Measurements from ENCODE around the gene LSM14A. TPM values are rescaled to one million over a fixed set of nuclear protein-coding genes. Genes with fewer than 3 reads are reported as not detected.
"Not testable (repeated sequence)": the region's sequence is repeated elsewhere in the genome, so short reads cannot be mapped to it uniquely, and the experiment has no call there.

The LSM14A gene
- total RNA-seq, 4 donors from 2014 or later: 51.5 to 110 (median 62.9) TPM

GRCh38 chr19:34149873-34150272 is 22.4 kb upstream of the LSM14A start:
- intact Hi-C loops (cut with DNase I): no loop called here
- 63 to 79% methylated on average over 5 of the region's 5 CpGs for WGBS, 2 donors
- H3K27me3 ChIP-seq: no peaks in the 10 kb centered on the region
- H3K36me3 ChIP-seq: no peaks in the 10 kb centered on the region
- no peak for TF ChIP-seq CTCF (IDR thresholded peaks at IDR 0.05)
- TF ChIP-seq POLR2A (IDR thresholded peaks at IDR 0.05): no peak
- no peak overlapping the region for H3K27ac ChIP-seq
- no peaks in the 10 kb centered on the region for H3K4me1 ChIP-seq
- no peaks in the 10 kb centered on the region for H3K9me3 ChIP-seq
- no peak overlapping the region for H3K4me3 ChIP-seq
- no peak for DNase-seq

GRCh38 chr19:34150558-34150957 is 21.7 kb upstream of the LSM14A start:
- H3K9me3 ChIP-seq: no peaks in the 10 kb centered on the region
- no peaks in the 10 kb centered on the region for H3K27me3 ChIP-seq
- no peak for DNase-seq
- H3K27ac ChIP-seq: no peak overlapping the region
- H3K4me3 ChIP-seq: no peak overlapping the region
- TF ChIP-seq POLR2A (IDR thresholded peaks at IDR 0.05): no peak
- TF ChIP-seq CTCF (IDR thresholded peaks at IDR 0.05): no peak
- 85% methylated on average over 4 of the region's 4 CpGs for WGBS, 2 donors
- H3K4me1 ChIP-seq: no peaks in the 10 kb centered on the region
- H3K36me3 ChIP-seq: no peaks in the 10 kb centered on the region
- intact Hi-C loops (cut with DNase I): no loop called here

- WGBS, 2 donors: 76 to 88% methylated on average over 5 of the region's 5 CpGs
- Histone ChIP-seq H3K4me3 (no peak overlapping the region), H3K4me1 (no peaks in the 10 kb centered on the region), H3K9me3 (no peaks in the 10 kb centered on the region), H3K27me3 (no peaks in the 10 kb centered on the region), H3K27ac (no peak overlapping the region), H3K36me3 (no peaks in the 10 kb centered on the region)
- TF ChIP-seq CTCF (IDR thresholded peaks at IDR 0.05) (no peak), POLR2A (IDR thresholded peaks at IDR 0.05) (no peak)
- DNase-seq: no peak
- intact Hi-C loops (cut with DNase I): no loop called here
Observed at GRCh38 chr19:34151439-34151838, 20.9 kb upstream of the LSM14A start.

- no peaks in the 10 kb centered on the region for H3K36me3 ChIP-seq
- no peak for DNase-seq
- intact Hi-C loops (cut with DNase I): no loop called here
- no peak overlapping the region for H3K4me3 ChIP-seq
- H3K27ac ChIP-seq: no peak overlapping the region
- H3K27me3 ChIP-seq: no peaks in the 10 kb centered on the region
- H3K4me1 ChIP-seq: no peaks in the 10 kb centered on the region
- no peaks in the 10 kb centered on the region for H3K9me3 ChIP-seq
- TF ChIP-seq POLR2A (IDR thresholded peaks at IDR 0.05) (no peak), CTCF (IDR thresholded peaks at IDR 0.05) (no peak)
- WGBS, 2 donors: 74 to 84% methylated on average over 2 of the region's 2 CpGs
Observed at GRCh38 chr19:34154401-34154800, 17.9 kb upstream of the LSM14A start.

- Histone ChIP-seq H3K36me3 (no peaks in the 10 kb centered on the region), H3K4me3 (no peak overlapping the region), H3K4me1 (no peaks in the 10 kb centered on the region), H3K9me3 (no peaks in the 10 kb centered on the region), H3K27ac (no peak overlapping the region), H3K27me3 (no peaks in the 10 kb centered on the region)
- intact Hi-C loops (cut with DNase I): no loop called here
- no peak for TF ChIP-seq CTCF (IDR thresholded peaks at IDR 0.05)
- TF ChIP-seq POLR2A (IDR thresholded peaks at IDR 0.05): no peak
- no peak for DNase-seq
- WGBS, 2 donors: 81 to 88% methylated on average over 5 of the region's 5 CpGs
Observed at GRCh38 chr19:34155686-34156085, 16.6 kb upstream of the LSM14A start.

GRCh38 chr19:34158966-34159365 is 13.3 kb upstream of the LSM14A start:
- H3K4me3 ChIP-seq; H3K27me3 ChIP-seq; H3K9me3 ChIP-seq; H3K27ac ChIP-seq; H3K4me1 ChIP-seq; H3K36me3 ChIP-seq; intact Hi-C loops (cut with DNase I); DNase-seq: not testable (repeated sequence)
- WGBS, 2 donors: 75 to 79% methylated on average over 6 to 7 of the region's 7 CpGs

GRCh38 chr19:34159541-34159940 is 12.8 kb upstream of the LSM14A start:
- DNase-seq; H3K27ac ChIP-seq; H3K27me3 ChIP-seq; H3K4me1 ChIP-seq; H3K9me3 ChIP-seq; intact Hi-C loops (cut with DNase I); H3K36me3 ChIP-seq; H3K4me3 ChIP-seq: not testable (repeated sequence)
- 84 to 89% methylated on average over 5 of the region's 5 CpGs for WGBS, 2 donors

GRCh38 chr19:34161902-34162301 is 10.4 kb upstream of the LSM14A start:
- DNase-seq; H3K4me1 ChIP-seq; H3K36me3 ChIP-seq; H3K4me3 ChIP-seq; H3K27ac ChIP-seq; H3K9me3 ChIP-seq; H3K27me3 ChIP-seq; intact Hi-C loops (cut with DNase I): not testable (repeated sequence)
- 65 to 68% methylated on average over 2 of the region's 2 CpGs for WGBS, 2 donors
